ENCODE measurements around the gene BRF1.

BRF1 gene

DNA sequence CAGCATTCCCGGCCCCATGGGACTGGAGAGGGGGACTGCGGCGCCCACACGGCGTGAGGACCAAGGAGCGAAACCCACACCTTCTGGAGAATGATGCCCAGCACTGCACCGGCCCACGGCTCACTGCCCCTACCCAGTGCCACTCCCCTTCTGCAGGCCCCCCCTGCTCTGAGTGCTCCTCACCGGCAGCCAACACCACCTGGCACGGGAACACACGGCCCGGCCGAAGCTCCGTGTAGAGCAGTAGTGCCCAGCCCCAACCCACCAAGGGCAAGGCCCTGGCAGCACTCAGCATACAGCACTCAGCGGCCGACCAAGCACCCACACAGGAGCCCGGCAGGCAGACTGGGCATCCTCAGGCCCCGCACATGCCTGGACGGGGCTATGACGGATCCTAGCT, 39.0 kb downstream of the BRF1 start:
- DNase-seq (ENCODE audit: low spot score), result no peak

DNA sequence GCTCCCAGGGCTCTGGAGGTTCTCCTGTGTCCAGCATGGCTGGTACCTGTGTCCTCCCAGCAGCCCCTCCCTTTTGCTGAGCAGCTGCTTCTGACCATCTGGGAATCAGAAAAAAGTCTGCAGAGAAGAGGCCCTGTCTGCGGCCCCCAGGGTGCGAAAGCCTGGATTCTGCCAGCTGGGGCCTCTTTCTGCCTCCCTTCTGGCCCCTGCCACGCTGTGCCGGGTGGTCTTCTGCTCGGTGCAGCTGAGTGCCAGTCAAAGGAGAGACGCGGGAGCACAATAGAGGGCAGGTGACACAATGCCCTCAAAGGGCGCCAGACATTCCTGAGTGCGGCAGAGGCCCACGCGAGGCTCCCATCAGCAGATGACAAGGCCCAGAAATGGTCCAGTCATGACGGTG, 39.8 kb downstream of the BRF1 start:
- DNase-seq (ENCODE audit: low spot score), result no peak

DNA sequence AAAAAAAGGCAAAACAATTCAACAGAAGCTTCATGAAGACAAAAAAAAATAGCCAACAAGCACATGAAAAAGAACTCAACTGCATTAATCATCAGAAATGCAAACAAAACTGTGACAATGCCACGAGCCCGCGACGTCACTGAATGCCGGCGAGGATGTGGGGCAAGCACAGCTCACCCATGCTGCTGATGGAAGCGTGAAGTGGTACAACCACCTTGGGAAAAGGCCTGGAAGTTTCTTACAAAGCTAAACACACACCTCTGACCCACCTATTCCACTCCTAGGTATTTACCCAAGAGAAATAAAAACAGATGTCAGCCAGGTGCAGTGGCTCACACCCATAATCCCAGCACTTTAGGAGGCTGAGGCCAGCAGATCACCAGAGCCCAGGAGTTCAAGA, 42.0 kb downstream of the BRF1 start:
- DNase-seq (ENCODE audit: low spot score), result no peak

DNA sequence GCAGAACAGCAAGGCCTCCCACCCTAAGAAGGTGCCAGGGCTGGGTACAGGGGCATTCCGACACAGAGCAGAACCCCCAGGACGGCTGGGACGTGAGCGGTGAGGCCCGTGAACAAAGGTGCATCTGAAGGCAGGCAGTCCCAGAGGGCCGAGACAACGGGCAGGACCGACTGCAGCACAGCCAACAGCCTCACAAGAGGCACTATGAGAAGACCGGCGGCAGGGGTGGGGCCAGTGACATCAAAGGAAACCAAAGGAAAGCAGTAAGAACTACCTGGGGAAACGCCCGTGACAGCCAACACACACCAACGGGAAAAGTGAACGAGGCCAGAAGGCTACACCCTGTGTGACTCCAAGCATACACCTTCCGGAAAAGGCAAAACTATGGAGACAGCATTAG, 43.3 kb downstream of the BRF1 start:
- no peak for DNase-seq (ENCODE audit: low spot score)

DNA sequence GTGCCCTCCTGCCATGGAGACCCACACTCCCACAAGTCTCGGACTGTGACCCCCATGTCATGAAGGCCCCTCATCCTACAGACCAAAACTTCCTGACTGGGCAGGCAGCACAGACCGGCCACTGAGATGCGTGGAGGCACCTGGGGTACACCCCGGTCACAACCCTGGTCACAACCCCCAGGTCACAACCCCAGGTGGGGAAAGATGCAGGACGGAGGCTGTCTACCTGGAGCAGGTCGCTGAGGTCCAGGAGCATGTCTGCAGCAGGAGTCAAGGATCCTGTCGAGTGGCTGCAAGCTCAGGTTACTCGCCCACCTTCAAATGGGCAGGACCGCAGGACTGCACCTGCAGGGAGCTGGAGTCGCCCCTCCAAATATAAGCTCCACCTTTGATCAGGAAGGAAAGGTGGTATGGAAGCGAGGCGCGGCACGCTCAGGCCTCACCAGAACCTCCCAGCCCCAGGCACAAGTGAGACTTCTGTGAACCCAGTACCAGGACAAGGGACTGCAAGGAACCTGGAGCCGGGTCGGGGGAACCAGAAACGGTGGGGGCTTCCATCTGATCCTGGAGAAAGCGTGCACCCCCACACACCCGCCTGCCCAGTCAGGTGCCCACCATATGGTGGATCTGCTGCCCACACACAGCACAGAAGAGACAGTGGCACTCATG, 44.4 kb downstream of the BRF1 start:
- DNase-seq (ENCODE audit: low spot score), result no peak

DNA sequence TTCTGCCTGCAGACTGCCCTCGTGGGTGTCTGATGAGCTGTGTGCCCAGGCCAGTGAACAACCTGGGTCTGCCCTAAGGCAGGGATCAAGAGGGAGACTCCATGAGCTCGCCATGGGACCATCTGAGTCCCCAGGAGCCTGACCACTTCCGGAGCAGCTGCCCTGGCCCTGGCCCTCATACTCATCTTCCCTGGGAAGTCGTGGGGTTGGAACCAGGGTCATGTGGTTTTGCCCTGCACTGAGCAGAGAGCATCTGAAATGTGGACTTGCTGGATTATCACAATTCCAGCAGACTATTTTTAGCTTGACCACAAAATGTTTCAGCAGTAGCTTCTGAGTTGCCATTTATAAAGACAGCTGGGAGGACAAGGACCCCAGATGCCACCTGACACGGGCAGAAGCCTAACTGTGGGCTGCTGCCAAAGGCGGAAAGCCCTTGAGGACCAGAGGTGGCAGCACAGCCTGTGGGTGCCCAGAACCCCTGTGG, 45.7 kb downstream of the BRF1 start:
- no peak for DNase-seq (ENCODE audit: low spot score)

DNA sequence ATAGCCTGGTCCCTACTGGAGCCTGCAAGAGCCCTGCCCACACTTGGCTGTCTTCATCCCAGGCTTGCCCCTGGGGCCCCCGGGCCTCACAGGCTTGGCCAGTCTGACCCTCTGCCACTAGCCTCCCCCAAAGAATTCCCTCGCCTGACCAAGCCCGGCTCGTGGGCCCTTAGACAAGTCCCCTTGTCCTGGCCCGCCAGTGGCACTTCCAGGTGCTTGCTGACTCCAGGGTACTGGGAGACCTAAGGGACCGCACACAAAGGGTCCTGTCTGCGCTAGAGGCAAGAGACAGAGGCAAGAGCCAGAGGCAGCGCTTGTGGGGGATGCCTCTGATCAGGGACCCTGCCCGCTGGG, 47.5 kb downstream of the BRF1 start:
- DNase-seq (ENCODE audit: low spot score), result no peak

DNA sequence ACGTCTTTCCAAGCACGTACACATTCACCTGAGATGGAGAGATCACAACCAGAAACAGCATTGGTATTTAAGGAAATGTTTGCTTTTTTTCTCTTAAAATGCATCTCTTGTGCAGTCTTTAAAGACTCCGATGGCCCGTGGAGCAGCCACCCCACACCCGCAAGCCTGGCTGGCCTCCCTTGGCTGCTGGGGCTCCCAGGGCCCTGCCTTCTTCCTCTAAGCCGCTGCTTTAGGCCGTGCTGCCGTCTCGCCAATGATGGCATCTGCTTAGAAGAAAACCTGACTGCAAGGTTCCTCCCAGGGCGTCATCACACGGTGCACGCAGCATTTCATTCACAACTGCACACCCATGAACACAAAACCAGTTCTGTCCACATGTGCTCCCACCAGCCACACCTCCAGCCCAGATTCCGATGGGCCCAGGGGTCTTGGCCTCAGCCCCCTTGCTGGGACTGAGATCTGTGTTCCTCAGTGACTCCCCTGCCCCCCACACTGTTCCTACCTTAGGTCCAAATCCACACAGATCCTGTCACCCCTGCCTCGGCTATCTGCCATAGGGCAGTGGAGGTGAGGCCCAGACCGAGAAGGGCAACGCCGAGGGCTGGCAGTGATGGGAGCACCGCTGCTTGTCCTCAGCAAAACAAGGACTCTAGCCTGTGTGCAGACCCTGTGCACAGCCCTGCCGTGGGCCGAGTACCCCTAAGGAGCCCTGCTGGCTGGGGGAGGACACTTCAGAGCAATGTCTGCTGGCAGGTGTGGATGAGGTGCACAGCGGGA, 48.1 kb downstream of the BRF1 start:
- no peak for DNase-seq (ENCODE audit: low spot score)

DNA sequence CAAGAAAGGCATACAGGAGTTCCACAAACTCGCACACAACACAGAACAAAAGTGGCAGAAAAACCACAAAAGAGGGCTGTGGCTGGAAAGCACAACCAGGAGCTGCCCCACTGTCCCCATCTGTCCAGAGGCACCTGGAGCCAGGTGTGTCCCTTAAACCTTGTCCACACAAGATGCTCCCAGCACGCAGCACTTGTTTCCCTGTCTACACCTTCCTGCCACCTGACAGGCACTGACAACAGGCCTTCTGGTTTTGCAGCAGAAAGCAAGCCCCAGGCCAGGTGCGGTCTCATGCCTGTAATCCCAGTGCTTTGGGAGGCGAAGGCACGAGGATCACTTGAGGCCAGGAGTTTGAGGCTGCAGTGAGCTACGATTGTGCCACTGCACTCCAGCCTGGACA, 48.9 kb downstream of the BRF1 start:
- DNase-seq (ENCODE audit: low spot score), result no peak

DNA sequence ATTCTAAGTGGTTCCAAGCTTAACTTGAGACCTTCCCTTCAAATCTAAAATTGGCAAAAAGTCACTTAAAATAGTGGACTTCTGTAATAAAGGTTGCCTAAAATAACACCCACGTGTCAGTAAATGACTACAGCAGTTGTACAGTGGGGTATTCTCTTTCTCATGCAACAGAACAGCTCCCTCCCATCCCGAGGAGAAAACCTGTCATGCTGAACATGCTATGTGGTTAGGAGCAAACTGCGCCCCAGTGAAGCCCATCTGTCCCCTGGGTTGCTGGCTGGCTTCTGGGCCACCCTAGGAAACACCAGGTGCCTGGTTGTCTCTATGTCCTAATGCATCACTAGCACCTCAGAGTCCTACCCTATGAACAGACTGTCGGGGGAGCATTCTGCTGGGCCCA, 49.8 kb downstream of the BRF1 start:
- no peak for DNase-seq (ENCODE audit: low spot score)

DNA sequence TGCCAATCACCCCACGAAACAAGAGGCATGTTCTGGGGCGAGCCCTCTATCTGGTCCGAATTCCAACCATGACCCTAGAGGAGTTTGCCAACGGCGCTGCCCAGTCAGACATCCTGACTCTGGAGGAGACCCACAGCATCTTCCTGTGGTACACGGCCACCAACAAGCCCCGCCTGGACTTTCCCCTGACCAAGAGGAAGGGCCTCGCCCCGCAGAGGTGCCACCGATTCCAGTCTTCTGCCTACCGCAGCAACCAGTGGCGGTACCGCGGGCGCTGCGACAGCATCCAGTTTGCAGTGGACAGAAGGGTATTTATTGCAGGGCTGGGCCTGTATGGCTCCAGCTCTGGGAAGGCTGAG, 50.8 kb downstream of the BRF1 start:
- DNase-seq (ENCODE audit: low spot score), result no peak

DNA sequence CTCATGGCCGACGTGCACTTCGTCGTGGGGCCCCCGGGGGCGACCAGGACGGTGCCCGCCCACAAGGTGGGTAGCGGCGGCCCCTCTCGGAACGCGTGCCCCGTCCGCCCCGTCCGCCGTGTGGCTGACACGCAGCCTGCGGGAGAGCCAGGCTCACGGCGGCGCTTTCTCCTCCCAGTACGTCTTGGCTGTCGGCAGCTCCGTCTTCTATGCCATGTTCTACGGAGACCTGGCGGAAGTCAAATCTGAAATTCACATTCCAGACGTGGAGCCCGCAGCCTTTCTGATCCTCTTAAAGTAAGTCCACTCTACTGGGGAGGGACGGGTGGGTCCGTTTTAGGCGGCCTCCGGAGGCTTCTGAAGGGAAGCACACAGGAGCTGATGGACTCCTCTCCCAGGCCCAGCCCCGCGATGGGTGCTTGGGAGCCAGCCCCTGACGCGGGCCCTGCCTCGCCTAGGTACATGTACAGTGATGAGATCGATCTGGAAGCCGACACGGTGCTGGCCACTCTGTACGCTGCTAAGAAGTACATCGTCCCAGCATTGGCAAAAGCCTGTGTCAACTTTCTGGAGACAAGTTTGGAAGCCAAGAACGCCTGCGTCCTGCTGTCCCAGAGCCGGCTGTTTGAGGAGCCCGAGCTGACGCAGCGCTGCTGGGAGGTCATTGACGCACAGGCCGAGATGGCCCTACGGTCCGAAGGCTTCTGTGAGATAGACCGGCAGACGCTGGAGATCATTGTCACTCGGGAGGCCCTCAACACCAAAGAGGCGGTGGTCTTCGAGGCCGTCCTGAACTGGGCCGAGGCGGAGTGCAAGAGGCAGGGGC, 51.4 kb downstream of the BRF1 start:
- DNase-seq (ENCODE audit: low spot score), result peak; percentile 47

DNA sequence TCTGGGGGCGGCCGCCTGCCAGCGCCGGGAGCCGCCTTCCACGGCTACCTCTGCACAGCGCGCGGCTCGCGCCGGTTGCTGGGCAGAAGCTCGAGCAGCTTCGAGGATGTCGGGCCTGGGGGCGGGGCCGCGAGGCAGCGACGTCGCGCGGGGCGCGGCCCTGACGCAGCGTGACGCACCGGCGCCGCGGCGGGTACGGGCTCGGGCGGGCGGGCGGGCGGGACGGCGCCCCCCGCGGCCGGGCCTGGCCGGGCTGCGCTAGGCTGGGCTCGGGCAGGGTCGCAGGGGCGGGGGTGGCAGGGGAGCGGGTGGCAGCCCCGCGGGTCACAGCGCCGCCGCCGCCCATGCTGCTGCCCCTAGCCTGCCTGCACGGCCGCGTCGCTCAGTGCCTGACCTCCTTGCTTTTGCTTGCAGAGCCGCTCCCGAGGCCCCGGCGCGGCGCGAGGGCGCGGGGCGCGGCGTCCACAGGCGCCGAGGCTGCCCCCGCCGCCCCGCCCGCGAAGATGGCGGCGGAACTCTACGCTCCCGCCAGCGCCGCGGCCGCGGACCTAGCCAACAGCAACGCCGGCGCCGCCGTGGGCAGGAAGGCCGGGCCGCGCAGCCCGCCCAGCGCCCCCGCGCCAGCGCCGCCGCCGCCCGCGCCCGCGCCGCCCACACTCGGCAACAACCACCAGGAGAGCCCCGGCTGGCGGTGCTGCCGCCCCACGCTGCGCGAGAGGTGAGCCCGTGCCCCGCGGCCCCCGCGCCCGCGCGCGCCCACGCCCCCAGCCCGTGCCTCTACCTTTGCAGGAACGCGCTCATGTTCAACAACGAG, 52.2 kb downstream of the BRF1 start, which contains the start of gene BTBD6:
Gene BTBD6 (plus strand): TSS at position 166 of the 814 bp plus-strand sequence. CDS start 179 bp downstream, at position 345.
- DNase-seq (ENCODE audit: low spot score), result peak; percentile 90

DNA sequence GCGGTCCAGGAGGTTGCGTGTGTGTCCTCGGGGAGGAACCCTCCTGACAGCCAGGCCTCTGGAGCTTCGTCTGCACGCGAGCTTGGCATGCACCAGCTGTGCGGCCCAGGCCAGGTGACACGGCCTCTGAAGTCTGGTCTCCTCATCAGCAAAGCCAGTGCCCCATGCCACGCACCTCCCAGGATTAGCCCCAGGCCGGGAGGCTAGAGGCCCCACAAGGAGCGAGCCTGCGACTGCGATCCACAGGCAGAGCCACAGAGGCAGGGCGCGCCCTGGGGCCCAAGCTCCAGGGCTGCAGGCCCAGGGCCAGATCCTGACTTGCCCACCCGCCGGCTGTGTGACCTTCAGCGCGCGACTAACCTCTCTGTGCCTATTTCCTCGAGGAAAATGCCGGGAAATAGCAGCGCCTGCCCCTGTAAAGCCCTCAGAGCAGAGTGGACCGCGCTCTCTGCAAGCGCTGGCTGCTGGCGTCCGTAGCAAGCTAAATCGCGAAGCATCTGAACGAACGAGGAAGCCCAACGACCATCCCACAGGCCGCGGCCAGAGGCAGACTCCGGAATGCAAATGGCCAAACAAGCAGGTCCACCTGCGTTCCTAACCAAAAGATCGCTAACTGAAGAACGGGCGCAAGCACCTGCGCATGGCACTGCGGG, 53.0 kb downstream of the BRF1 start:
- no peak for DNase-seq (ENCODE audit: low spot score)

DNA sequence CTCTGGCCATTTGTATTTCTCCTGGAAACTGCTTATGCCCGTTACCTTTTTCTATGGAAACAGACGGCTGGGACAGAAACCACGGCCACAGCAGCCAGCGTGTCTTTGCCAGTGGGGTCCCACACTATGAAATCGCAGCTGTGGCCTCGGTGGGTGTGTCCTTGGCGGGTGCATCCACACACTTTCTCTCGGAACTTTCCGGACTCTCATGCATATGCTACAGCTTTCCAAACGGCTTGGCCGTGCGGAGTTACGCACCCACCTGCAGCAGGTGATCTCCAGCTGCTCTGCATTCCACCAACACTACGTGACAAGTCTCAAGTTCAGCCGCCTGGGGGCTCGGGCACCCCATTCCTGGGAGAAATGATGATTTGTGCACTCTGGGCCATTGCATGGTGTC, 53.8 kb downstream of the BRF1 start:
- DNase-seq (ENCODE audit: low spot score), result no peak

DNA sequence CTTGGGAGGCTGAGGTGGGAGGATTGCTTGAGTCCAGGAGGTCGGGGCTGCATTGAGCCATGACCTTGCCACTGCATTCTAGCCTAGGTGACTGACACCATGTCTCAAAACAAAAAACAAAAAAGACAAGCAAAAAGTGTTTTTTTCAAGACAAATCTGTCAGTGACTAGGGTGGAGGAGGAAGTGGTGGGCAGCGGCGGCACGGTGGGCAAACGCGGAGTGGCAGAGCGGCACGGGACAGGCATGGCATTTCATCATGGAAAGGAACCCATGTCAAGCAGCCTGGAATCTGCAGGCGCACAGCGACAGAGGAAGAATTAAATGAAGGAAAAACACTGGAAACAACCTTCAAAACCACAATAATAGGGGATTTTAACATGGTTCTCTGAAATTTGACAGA, 56.5 kb downstream of the BRF1 start:
- no peak for DNase-seq (ENCODE audit: low spot score)

DNA sequence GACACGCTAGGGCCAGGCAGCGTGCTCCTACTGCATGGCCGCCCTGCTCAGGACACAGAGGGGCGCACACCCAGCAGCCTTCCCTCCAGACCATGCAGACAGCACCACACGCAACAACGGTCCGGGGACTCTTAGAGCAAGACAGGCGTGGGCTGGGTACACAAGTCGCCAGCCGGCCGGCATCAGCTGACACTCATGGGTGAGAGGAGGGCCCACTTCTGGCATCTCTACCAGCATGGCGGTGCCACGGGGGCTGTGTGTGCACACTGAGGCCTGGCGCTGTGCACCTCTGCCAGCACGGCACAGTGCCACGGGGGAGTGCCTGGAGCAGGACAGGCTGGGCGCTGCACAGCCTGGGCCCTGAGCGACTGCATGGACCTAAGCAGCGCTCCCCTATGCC, 59.2 kb downstream of the BRF1 start:
- DNase-seq (ENCODE audit: low spot score), result no peak

DNA sequence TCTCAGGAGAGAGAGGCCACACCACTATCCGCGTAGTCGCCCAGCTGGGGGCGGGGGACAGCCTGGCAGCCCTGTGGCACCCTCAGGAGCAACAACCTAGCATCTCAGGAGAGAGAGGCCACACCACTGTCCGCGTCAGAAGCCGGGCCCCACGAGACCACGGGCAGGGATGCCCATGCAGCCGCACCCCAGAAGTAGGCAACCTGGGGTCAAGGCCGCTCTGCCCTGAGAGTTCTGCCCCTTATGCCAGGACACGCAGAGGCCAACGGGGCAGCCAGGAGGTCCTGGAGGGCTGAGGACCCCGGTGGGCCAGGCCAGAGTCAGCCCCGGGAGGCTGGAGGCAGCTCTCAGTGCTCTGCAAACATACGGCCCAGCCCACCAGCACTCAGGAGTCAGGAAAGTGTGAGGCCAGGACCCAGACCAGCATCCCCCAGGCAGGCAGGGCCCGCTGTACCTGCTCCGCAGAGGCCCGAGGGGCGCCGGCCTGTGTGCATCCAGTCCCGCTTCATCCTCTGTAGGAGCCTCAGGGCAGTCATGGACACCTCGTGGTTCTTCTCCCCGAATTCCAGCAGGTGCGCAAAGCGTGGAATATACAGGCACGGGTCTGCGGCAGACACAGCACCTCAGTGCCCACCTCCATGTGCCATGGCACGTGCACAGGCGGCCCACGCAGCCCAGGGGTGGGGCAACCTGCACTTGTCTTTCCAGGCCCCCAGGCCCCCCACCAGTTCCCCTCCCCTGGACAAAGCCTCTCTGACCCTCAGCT, 59.8 kb downstream of the BRF1 start:
- DNase-seq (ENCODE audit: low spot score), result no peak

DNA sequence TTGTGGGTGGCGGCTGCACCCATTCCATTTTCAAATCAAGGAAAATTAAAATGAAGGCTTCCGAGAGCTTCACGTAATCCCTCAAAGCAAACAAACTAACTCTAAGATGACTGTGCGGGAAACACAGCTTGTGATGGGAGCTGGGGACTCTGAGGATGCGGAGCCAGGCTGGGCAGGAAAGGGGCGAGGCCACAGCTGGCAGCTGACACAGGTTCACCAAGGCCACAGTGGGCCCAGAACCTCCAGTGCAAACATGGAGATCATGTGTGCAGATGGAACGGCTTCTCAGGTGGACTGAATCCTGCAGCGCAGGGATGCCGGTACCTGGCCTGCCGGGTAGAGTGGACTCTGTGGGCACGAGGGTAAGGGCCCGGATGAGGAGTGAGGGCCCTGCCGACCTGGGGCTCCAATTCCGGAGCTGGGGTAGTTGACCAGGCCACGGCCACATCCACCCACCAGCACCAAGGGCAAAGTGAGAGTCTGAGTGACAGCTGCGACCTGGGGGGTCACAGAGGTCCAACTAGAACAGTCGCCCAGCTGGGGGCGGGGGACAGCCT, 71.6 kb downstream of the BRF1 start:
- no peak for DNase-seq (ENCODE audit: low spot score)

DNA sequence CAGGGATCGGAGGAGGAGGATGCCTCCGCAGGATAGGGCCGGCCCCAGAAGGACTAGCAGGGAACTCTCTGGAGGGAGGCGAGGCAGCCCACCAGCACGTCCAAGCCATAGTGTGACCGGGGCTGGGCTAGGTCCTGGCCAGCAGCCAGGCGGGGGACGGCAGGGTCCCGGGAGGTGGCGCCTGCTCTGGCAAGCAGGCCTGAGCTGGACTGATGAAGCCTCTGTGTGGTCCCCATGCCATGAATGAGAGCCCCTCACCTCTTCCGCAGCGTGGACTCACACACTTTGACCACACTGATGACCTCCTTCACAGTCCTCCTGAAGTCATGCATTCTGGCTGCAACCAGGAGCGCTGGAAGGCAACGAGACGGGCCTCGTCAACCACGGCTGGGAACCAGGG, 72.2 kb downstream of the BRF1 start:
- no peak for DNase-seq (ENCODE audit: low spot score)

Data from HuH-7 (cell line).